ENCODE measurements around the gene TADA3. TPM values are rescaled to one million over a fixed set of nuclear protein-coding genes. Genes with fewer than 3 reads are reported as not detected.
"Not testable (repeated sequence)": the region's sequence is repeated elsewhere in the genome, so short reads cannot be mapped to it uniquely, and the experiment has no call there.

The TADA3 gene
- total and polyA plus RNA-seq, 2 donors (not counting 3 experiments of a cell fraction or from before 2014, with no cell fraction given): 27.8 to 31.0 TPM

- H3K27ac ChIP-seq (ENCODE audit: insufficient read depth, low read depth, low read length): no peak overlapping the region
These were observed 15.2 kb downstream of the TADA3 start for GRCh38 chr3:9776896-9777693.

GRCh38 chr3:9771007-9771406, 21.3 kb downstream of the TADA3 start:
- H4K20me1 ChIP-seq (replicated peaks; ENCODE audit: control insufficient read depth, extremely low read depth, insufficient read depth, low read length); H2AFZ ChIP-seq (ENCODE audit: low read depth, low read length); H3K4me2 ChIP-seq (ENCODE audit: insufficient read depth, low read length); H3K4me3 ChIP-seq (replicated peaks in 1 of 3; ENCODE audit: insufficient read depth in 1 of 3, low read depth in 1 of 3, low read length in 3 of 3); H3K36me3 ChIP-seq (ENCODE audit: control insufficient read depth in 2 of 2, extremely low read depth in 1 of 2, insufficient read depth in 2 of 2, low read length in 2 of 2); H3K79me2 ChIP-seq (ENCODE audit: control insufficient read depth, insufficient read depth, low read length); dilution Hi-C loops (cut with MboI; ENCODE audit: extremely low pct_ligation_motif_present, low sequenced_read_pairs); H3K27me3 ChIP-seq (ENCODE audit: control insufficient read depth in 2 of 2, insufficient read depth in 2 of 2, low read length in 2 of 2); BruUV-seq (replicated peaks); H3K9ac ChIP-seq (replicated peaks; ENCODE audit: extremely low read depth, insufficient read depth, low read length); POLR2A ChIA-PET; FAIRE-seq; H3K27ac ChIP-seq (ENCODE audit: insufficient read depth, low read depth, low read length); CTCF ChIA-PET; H3K9me1 ChIP-seq (replicated peaks; ENCODE audit: control insufficient read depth, extremely low read depth, insufficient read depth, low read length); H3K9me3 ChIP-seq (replicated peaks; ENCODE audit: control insufficient read depth, insufficient read depth, low read length); intact Hi-C loops (cut with micrococcal nuclease); DNase-seq (ENCODE audit: low read depth, low spot score): not testable (repeated sequence)
- peaks cover 18% of the 10 kb centered on the region for H3K4me1 ChIP-seq (ENCODE audit: control insufficient read depth, extremely low read depth, insufficient read depth, low read length)

More at GRCh38 chr3:9776896-9777693, 15.2 kb downstream of the TADA3 start:
- Histone ChIP-seq H4K20me1 (replicated peaks; ENCODE audit: control insufficient read depth, extremely low read depth, insufficient read depth, low read length) (no peaks in the 10 kb centered on the region), H3K4me3 (replicated peaks in 1 of 3; ENCODE audit: insufficient read depth in 1 of 3, low read depth in 1 of 3, low read length in 3 of 3) (no peak overlapping the region), H2AFZ (ENCODE audit: low read depth, low read length) (no peak overlapping the region), H3K27me3 (ENCODE audit: control insufficient read depth in 2 of 2, insufficient read depth in 2 of 2, low read length in 2 of 2) (no peaks in the 10 kb centered on the region), H3K9me3 (replicated peaks; ENCODE audit: control insufficient read depth, insufficient read depth, low read length) (no peaks in the 10 kb centered on the region), H3K4me1 (ENCODE audit: control insufficient read depth, extremely low read depth, insufficient read depth, low read length) (no peaks in the 10 kb centered on the region), H3K4me2 (ENCODE audit: insufficient read depth, low read length) (no peak overlapping the region), H3K36me3 (ENCODE audit: control insufficient read depth in 2 of 2, extremely low read depth in 1 of 2, insufficient read depth in 2 of 2, low read length in 2 of 2) (peaks cover 0 to under 1% of the 10 kb centered on the region in 2 experiments), H3K79me2 (ENCODE audit: control insufficient read depth, insufficient read depth, low read length) (no peaks in the 10 kb centered on the region), H3K9me1 (replicated peaks; ENCODE audit: control insufficient read depth, extremely low read depth, insufficient read depth, low read length) (no peaks in the 10 kb centered on the region), H3K9ac (replicated peaks; ENCODE audit: extremely low read depth, insufficient read depth, low read length) (no peak overlapping the region)
- intact Hi-C loops (cut with micrococcal nuclease): no loop called here
- TF ChIP-seq JUN (IDR thresholded peaks at IDR 0.05; ENCODE audit: borderline replicate concordance, insufficient read depth, insufficient read length, low read depth): no peak
- no peak for TF ChIP-seq POLR2A (IDR thresholded peaks at IDR 0.05; ENCODE audit: low read depth, low read length)
- no peak for TF ChIP-seq GATA2 (IDR thresholded peaks at IDR 0.05; ENCODE audit: insufficient read depth, insufficient read length, low read depth, low read length)
- no peak for TF ChIP-seq MYC (IDR thresholded peaks at IDR 0.05; ENCODE audit: low read depth, low read length)
- no peak for TF ChIP-seq CTCF (IDR thresholded peaks at IDR 0.05; ENCODE audit: extremely low read depth in 1 of 2, insufficient read depth in 1 of 2, low read depth in 1 of 2, low read length in 2 of 2)
- TF ChIP-seq FOS (IDR thresholded peaks at IDR 0.05; ENCODE audit: borderline replicate concordance, insufficient read depth, low read length): no peak
- TF ChIP-seq POLR2AphosphoS5 (IDR thresholded peaks at IDR 0.05; ENCODE audit: insufficient read depth, low read depth, low read length): no peak
- no peak for TF ChIP-seq EZH2 (IDR thresholded peaks at IDR 0.05; ENCODE audit: borderline replicate concordance, low read depth, low read length, severe bottlenecking)
- TF ChIP-seq, protein P1, sequence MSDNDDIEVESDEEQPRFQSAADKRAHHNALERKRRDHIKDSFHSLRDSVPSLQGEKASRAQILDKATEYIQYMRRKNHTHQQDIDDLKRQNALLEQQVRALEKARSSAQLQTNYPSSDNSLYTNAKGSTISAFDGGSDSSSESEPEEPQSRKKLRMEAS (IDR thresholded peaks at IDR 0.05; ENCODE audit: insufficient read depth, insufficient read length): no peak
- no TSS peak for BruUV-seq (replicated peaks)
- CTCF ChIA-PET: no interaction called here
- FAIRE-seq: no peak
- no peak for DNase-seq (ENCODE audit: low read depth, low spot score)
- dilution Hi-C loops (cut with MboI; ENCODE audit: extremely low pct_ligation_motif_present, low sequenced_read_pairs): no loop called here
- POLR2A ChIA-PET: no interaction called here
